HepG2 (cell line): ENCODE measurements around the gene SPTBN4. TPM values are rescaled to one million over a fixed set of nuclear protein-coding genes. Genes with fewer than 3 reads are reported as not detected.

Source experiments
- ATAC-seq: fragments of 200-7000 bp; cut with Tn5 transposase; 3 replicates; pipeline ENCODE4 v1.9.1; 2020; ENCODE audit warnings: mild to moderate bottlenecking, moderate library complexity
- BruUV-seq: library from RNA; stranded (reverse); fragments of 400-500 nt; replicated peaks from 2 replicates; lab custom pipeline; 2021; lab: Mats Ljungman, UMichigan
- CTCF ChIA-PET: fragments of 300-600 bp; formaldehyde crosslinking; extraction: SDS; loops from one replicate; lab custom pipeline; 2021; ENCODE audit warnings: low total read pairs, inconsistent platforms, low intra/inter-chr PET ratio; lab: Yijun Ruan, JAX
- POLR2A ChIA-PET: fragments of 350-600 bp; sonication (Branson Sonifier 250); formaldehyde crosslinking; loops from one replicate; lab custom pipeline; 2020; ENCODE audit warnings: antibody characterized with exemption, inconsistent platforms; lab: Yijun Ruan, JAX
- DNase-seq: peaks from one replicate; pipeline ENCODE4 v3.0.0-alpha.2; 2015; ENCODE audit warnings: low spot score
- FAIRE-seq: peaks from 3 replicates; lab custom pipeline; 2011; peaks lifted over from hg19 to GRCh38; lab: Jason Lieb, UNC
- H2AFZ ChIP-seq: one replicate; pipeline ENCODE4 v1.6.1; 2011; ENCODE audit warnings: low read length, inconsistent platforms
- H3K27ac ChIP-seq: fragments of 300-600 bp; 3 replicates; pipeline ENCODE4 v1.8.0; 2011; ENCODE audit warnings: mixed run types, mild to moderate bottlenecking, mixed read lengths, low read length, inconsistent platforms; ENCODE audit not compliant: insufficient read depth; ENCODE audit errors: extremely low read length
- H3K27me3 ChIP-seq, 2 experiments: fragments of 200-600 bp in 1 of 2; 2 replicates in 1 of 2; 3 replicates in 1 of 2; pipeline versions ENCODE4 v1.6.0 to v1.8.0; 2011; ENCODE audit warnings: low read length in 2 of 2, mild to moderate bottlenecking in 2 of 2, moderate library complexity in 2 of 2, inconsistent platforms in 1 of 2; ENCODE audit not compliant: insufficient read depth in 2 of 2, control insufficient read depth in 1 of 2
- H3K36me3 ChIP-seq, 2 experiments: fragments of 200-600 bp in 1 of 2; replicated peaks in 1 of 2; 2 replicates in 1 of 2; 3 replicates in 1 of 2; pipeline versions ENCODE4 v1.5.1 to v1.8.0; 2011; ENCODE audit warnings: low read length in 2 of 2, inconsistent platforms in 1 of 2; ENCODE audit not compliant: insufficient read depth in 2 of 2, control insufficient read depth in 1 of 2
- H3K4me1 ChIP-seq: 2 replicates; pipeline ENCODE4 v1.5.1; 2012; ENCODE audit warnings: low read length, inconsistent platforms; ENCODE audit not compliant: insufficient read depth
- H3K4me2 ChIP-seq: 2 replicates; pipeline ENCODE4 v1.6.0; 2011; ENCODE audit warnings: low read depth, low read length, inconsistent platforms
- H3K4me3 ChIP-seq, 3 experiments: fragments of 200-600 bp in 1 of 3; sonication (generic), shearing (Covaris generic) in 1 of 3; replicated peaks in 1 of 3; 2 replicates each; pipeline ENCODE4 v1.5.1; 2011 to 2016; ENCODE audit warnings: low read length in 3 of 3, inconsistent platforms in 2 of 3, low read depth in 2 of 3, mild to moderate bottlenecking in 2 of 3, control low read depth in 1 of 3, mixed read lengths in 1 of 3; ENCODE audit not compliant: insufficient read depth in 1 of 3
- H3K79me2 ChIP-seq: one replicate; pipeline ENCODE4 v1.6.1; 2011; ENCODE audit warnings: low read length, inconsistent platforms; ENCODE audit not compliant: insufficient read depth
- H3K9ac ChIP-seq: 2 replicates; pipeline ENCODE4 v1.6.0; 2011; ENCODE audit warnings: mild to moderate bottlenecking, low read depth, low read length, inconsistent platforms; ENCODE audit not compliant: insufficient read depth
- H3K9me3 ChIP-seq: 2 replicates; pipeline ENCODE4 v1.5.1; 2012; ENCODE audit warnings: mild to moderate bottlenecking, low read length
- H4K20me1 ChIP-seq: 2 replicates; pipeline ENCODE4 v1.6.0; 2011; ENCODE audit warnings: inconsistent platforms, mild to moderate bottlenecking, low read length, moderate library complexity; ENCODE audit not compliant: insufficient read depth
- ARNTL ChIP-seq: sonication (generic); formaldehyde crosslinking; IDR thresholded peaks from 2 replicates; pipeline ENCODE4 v1.4.0; 2020; ENCODE audit warnings: mild to moderate bottlenecking, missing genetic modification reagents
- BHLHE40 ChIP-seq: IDR thresholded peaks from 2 replicates; pipeline ENCODE4 v1.6.1; 2011; ENCODE audit warnings: low read length, improper control_type of control experiment
- ELF3 ChIP-seq: IDR thresholded peaks from 2 replicates; pipeline ENCODE4 v1.6.1; 2016; ENCODE audit warnings: missing genetic modification reagents, missing compliant biosample characterization
- HNRNPL ChIP-seq: fragments of 200-400 bp; formaldehyde crosslinking; IDR thresholded peaks from 2 replicates; pipeline ENCODE4 v1.6.1; 2017; ENCODE audit warnings: mild to moderate bottlenecking, low read depth, low read length
- NONO ChIP-seq, 2 experiments: fragments of 450-650 bp in 1 of 2; sonication (generic) in 1 of 2; formaldehyde crosslinking in 1 of 2; IDR thresholded peaks in 1 of 2; conservative IDR thresholded peaks in 1 of 2; 2 replicates each; pipeline versions ENCODE4 v1.6.1 to v1.8.0; 2017 to 2022; ENCODE audit warnings: mild to moderate bottlenecking in 1 of 2, missing genetic modification reagents in 1 of 2, moderate library complexity in 1 of 2
- NR2F6 ChIP-seq, 2 experiments: IDR thresholded peaks; 2 replicates each; pipeline ENCODE4 v1.6.1; 2016; ENCODE audit warnings: antibody characterized with exemption in 1 of 2, mild to moderate bottlenecking in 1 of 2
- SP1 ChIP-seq, 2 experiments: fragments of 450-650 bp in 1 of 2; sonication (generic) in 1 of 2; formaldehyde crosslinking in 1 of 2; IDR thresholded peaks; 2 replicates each; pipeline versions ENCODE4 v1.4.0 to v1.6.1; 2016 to 2020; ENCODE audit warnings: missing genetic modification reagents in 1 of 2
- SP2 ChIP-seq: sonication (generic); formaldehyde crosslinking; IDR thresholded peaks from 2 replicates; pipeline ENCODE4 v1.5.1; 2020; ENCODE audit warnings: mild to moderate bottlenecking, missing genetic modification reagents
- SP4 ChIP-seq: sonication (generic); formaldehyde crosslinking; IDR thresholded peaks from 2 replicates; pipeline ENCODE4 v1.8.1; 2023; ENCODE audit warnings: mild to moderate bottlenecking, missing genetic modification reagents
- SP5 ChIP-seq: IDR thresholded peaks from 2 replicates; pipeline ENCODE4 v1.6.1; 2016; ENCODE audit warnings: low read depth, borderline replicate concordance
- SPEN ChIP-seq: sonication (generic); formaldehyde crosslinking; IDR thresholded peaks from 2 replicates; pipeline ENCODE4 v1.5.1; 2020; ENCODE audit warnings: low read depth, mild to moderate bottlenecking, missing genetic modification reagents
- TBX2 ChIP-seq: sonication (generic); formaldehyde crosslinking; IDR thresholded peaks from 2 replicates; pipeline ENCODE4 v1.5.0; 2020; ENCODE audit warnings: missing genetic modification reagents, mild to moderate bottlenecking, borderline replicate concordance
- TBX3 ChIP-seq: fragments of 450-650 bp; IDR thresholded peaks from 2 replicates; pipeline ENCODE4 v1.6.1; 2017; ENCODE audit warnings: antibody characterized with exemption, mild to moderate bottlenecking, inconsistent platforms, borderline replicate concordance
- TMF1 ChIP-seq: sonication (generic); formaldehyde crosslinking; IDR thresholded peaks from 2 replicates; pipeline ENCODE4 v1.8.1; 2022; ENCODE audit warnings: low read depth, missing genetic modification reagents
- YY1 ChIP-seq: IDR thresholded peaks from 2 replicates; pipeline ENCODE4 v1.6.1; 2011; ENCODE audit warnings: low read length, low read depth, moderate library complexity, mild to moderate bottlenecking; ENCODE audit not compliant: insufficient read depth, insufficient replicate concordance
- ZNF205 ChIP-seq: IDR thresholded peaks from 2 replicates; pipeline ENCODE4 v1.6.1; 2018; ENCODE audit warnings: missing biosample characterization, missing genetic modification reagents
- WGBS: methylation state at CpG from one replicate; pipeline ENCODE4 v1.1.6; 2017; ENCODE audit warnings: low lambda C conversion rate; 5-methylcytosine and 5-hydroxymethylcytosine counted together
- in situ Hi-C: cut with HindIII; loops from 2 replicates; pipeline ENCODE4 v1.10.0; 2017; ENCODE audit warnings: low pct_unique_long_range_greater_than_20kb; ENCODE audit not compliant: extremely low pct_ligation_motif_present
- intact Hi-C: fragments of 100-400 bp; cut with micrococcal nuclease; formaldehyde crosslinking; loops from one replicate; pipeline ENCODE4 v1.10.0; 2022; ENCODE audit not compliant: unreplicated experiment
- polyA plus RNA-seq, 8 experiments: library from polyadenylated mRNA; depleted of rRNA in 3 of 8; stranded (reverse) in 7 of 8; unstranded in 1 of 8; fragments of >200 nt; fragmentation: Illumina TruSeq in 4 of 8; extraction: Trizol in 4 of 8; gene quantifications; 2 replicates each; pipeline versions ENCODE4 v1.2.1 to v1.2.3, GENCODE V29; 2011 to 2016; ENCODE audit warnings: low read depth in 4 of 8, missing spikeins in 1 of 8, mixed read lengths in 1 of 8; ENCODE audit not compliant: insufficient read depth in 1 of 8
- total RNA-seq, 5 experiments: library from RNA; depleted of rRNA; stranded (reverse); fragments of >200 nt; fragmentation: Illumina TruSeq; extraction: Trizol; gene quantifications; 2 replicates each; pipeline ENCODE4 v1.2.3, GENCODE V29; 2016; ENCODE audit warnings: low read depth in 1 of 5
- TF ChIP-seq, protein P1 (sequence below): sonication (generic); formaldehyde crosslinking; IDR thresholded peaks from 2 replicates; pipeline ENCODE4 v1.9.0; 2022; ENCODE audit warnings: missing genetic modification reagents, mild to moderate bottlenecking, borderline replicate concordance
- TF ChIP-seq, protein P2 (sequence below): sonication (generic); formaldehyde crosslinking; IDR thresholded peaks from 2 replicates; pipeline ENCODE4 v1.4.0; 2020; ENCODE audit warnings: missing genetic modification reagents, low read depth, mild to moderate bottlenecking, borderline replicate concordance
- TF ChIP-seq, protein P3 (sequence below): sonication (generic); formaldehyde crosslinking; IDR thresholded peaks from 2 replicates; pipeline ENCODE4 v1.5.0; 2020; ENCODE audit warnings: mild to moderate bottlenecking, missing genetic modification reagents, moderate library complexity

SPTBN4 gene
- total and polyA plus RNA-seq, 2 of the 13 experiments (the other 11 are each of a cell fraction or from before 2014, with no cell fraction given): 0.11 TPM

DNA sequence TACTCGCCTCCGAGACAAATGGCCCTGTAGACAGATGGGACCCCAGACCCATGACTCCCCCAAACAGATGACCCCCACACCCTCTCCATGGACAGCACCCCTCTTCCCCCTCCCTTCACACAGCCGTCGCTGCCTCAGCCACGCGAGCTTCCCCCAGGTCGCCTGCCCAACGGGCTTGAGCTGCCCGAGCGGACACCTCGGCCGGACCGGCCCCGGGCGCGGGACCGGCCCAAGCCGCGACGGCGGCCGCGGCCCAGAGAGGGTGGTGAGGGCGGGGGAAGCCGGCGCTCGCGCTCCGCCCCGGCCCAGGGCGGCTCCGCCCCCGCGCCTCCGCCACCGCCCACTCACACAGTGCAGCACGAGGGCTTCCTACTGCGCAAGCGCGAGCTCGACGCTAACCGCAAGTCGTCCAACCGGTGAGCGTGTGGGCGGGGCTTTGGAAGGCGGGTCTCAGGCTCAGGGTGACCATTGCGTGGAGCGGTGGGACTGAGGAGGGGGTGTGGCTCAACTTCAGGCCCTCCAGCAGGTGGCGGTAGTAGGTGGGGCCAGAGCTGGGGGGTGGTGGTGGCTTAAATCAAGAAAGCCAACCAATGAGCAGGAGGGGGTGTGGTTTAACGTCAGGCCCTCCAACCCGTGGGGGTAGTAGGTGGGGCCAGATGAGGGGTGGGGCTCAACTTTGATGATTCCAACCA is 103.7 kb downstream of the SPTBN4 start:
- Histone ChIP-seq H3K9me3 (no peaks in the 10 kb centered on the region), H3K27me3 (peaks cover 10 to 41% of the 10 kb centered on the region in 2 experiments), H3K9ac (peak overlapping the region; percentile 54), H3K36me3 (no peaks in the 10 kb centered on the region), H4K20me1 (no peaks in the 10 kb centered on the region), H3K4me2 (peak overlapping the region; percentile 97), H3K27ac (no peak overlapping the region), H2AFZ (no peak overlapping the region), H3K79me2 (no peaks in the 10 kb centered on the region), H3K4me3 (peak overlapping the region; percentile 44 to 71 (median 52); a peak in 5 of 6 replicates), H3K4me1 (peaks cover 24% of the 10 kb centered on the region)
- no TSS peak for BruUV-seq
- intact Hi-C loops (no loop called here), in situ Hi-C loops (no loop called here)
- peak; percentile 79 for FAIRE-seq
- 3% methylated on average over 7 of the region's 53 CpGs for whole genome bisulfite sequencing
- POLR2A ChIA-PET: interaction anchor here (0.6 to 1.6 kb wide), 12 partner anchors 11 to 237 kb away, joined by 3 to 5 read pairs (median 4); partner anchors contain the start of genes BLVRB, LTBP4 and SERTAD1
- peak; percentile 96 for DNase-seq
- CTCF ChIA-PET: interaction anchor here (1.3 kb wide), 1 partner anchor 64 kb away, joined by 5 read pairs; no protein-coding TSS in a partner anchor
- peak; percentile 90 for ATAC-seq
- TF ChIP-seq, protein P1, sequence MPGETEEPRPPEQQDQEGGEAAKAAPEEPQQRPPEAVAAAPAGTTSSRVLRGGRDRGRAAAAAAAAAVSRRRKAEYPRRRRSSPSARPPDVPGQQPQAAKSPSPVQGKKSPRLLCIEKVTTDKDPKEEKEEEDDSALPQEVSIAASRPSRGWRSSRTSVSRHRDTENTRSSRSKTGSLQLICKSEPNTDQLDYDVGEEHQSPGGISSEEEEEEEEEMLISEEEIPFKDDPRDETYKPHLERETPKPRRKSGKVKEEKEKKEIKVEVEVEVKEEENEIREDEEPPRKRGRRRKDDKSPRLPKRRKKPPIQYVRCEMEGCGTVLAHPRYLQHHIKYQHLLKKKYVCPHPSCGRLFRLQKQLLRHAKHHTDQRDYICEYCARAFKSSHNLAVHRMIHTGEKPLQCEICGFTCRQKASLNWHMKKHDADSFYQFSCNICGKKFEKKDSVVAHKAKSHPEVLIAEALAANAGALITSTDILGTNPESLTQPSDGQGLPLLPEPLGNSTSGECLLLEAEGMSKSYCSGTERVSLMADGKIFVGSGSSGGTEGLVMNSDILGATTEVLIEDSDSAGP: 0 out of 2 replicates have a peak, but pooled peaks have one; percentile 17
- TF ChIP-seq ELF3 (CRISPR knock-in tag) (0 out of 2 replicates have a peak, but pooled peaks have one; percentile 8), ZNF205 (CRISPR knock-in tag) (no peak), TMF1 (no peak), SPEN (CRISPR knock-in tag) (peak; percentile 42; the same call in 1 of the 2 replicates), HNRNPL (no peak), SP1 (IDR thresholded peaks at IDR 0.05) (0 out of 2 replicates have a peak, but pooled peaks have one; percentile 48), SP1 (CRISPR knock-in tag; IDR thresholded peaks at IDR 0.05) (peak; percentile 77), NONO (IDR thresholded peaks at IDR 0.05) (no peak), NONO (CRISPR knock-in tag; conservative IDR thresholded peaks at IDR 0.05) (no peak), TBX2 (CRISPR knock-in tag) (peak; percentile 15; the same call in 1 of the 2 replicates), BHLHE40 (0 out of 2 replicates have a peak, but pooled peaks have one; percentile 18), TBX3 (0 out of 2 replicates have a peak, but pooled peaks have one; percentile 39), ARNTL (CRISPR knock-in tag) (peak; percentile 98), YY1 (peak; percentile 12), SP5 (CRISPR knock-in tag) (peak; percentile 72), SP2 (peak; percentile 72), NR2F6 (IDR thresholded peaks at IDR 0.05) (no peak), NR2F6 (CRISPR knock-in tag; IDR thresholded peaks at IDR 0.05) (no peak), SP4 (peak; percentile 97)
- TF ChIP-seq, protein P2, sequence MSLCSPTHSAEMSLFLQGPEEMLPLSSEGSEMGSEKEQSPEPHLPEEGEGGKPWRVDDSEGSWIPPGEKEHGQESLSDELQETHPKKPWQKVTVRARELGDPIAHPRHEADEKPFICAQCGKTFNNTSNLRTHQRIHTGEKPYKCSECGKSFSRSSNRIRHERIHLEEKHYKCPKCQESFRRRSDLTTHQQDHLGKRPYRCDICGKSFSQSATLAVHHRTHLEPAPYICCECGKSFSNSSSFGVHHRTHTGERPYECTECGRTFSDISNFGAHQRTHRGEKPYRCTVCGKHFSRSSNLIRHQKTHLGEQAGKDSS (CRISPR knock-in tag): no peak
- TF ChIP-seq, protein P3, sequence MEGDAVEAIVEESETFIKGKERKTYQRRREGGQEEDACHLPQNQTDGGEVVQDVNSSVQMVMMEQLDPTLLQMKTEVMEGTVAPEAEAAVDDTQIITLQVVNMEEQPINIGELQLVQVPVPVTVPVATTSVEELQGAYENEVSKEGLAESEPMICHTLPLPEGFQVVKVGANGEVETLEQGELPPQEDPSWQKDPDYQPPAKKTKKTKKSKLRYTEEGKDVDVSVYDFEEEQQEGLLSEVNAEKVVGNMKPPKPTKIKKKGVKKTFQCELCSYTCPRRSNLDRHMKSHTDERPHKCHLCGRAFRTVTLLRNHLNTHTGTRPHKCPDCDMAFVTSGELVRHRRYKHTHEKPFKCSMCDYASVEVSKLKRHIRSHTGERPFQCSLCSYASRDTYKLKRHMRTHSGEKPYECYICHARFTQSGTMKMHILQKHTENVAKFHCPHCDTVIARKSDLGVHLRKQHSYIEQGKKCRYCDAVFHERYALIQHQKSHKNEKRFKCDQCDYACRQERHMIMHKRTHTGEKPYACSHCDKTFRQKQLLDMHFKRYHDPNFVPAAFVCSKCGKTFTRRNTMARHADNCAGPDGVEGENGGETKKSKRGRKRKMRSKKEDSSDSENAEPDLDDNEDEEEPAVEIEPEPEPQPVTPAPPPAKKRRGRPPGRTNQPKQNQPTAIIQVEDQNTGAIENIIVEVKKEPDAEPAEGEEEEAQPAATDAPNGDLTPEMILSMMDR (CRISPR knock-in tag): peak; percentile 76
